ENCODE data around the gene CENPE.
"Not testable (repeated sequence)": the region's sequence is repeated elsewhere in the genome, so short reads cannot be mapped to it uniquely, and the experiment has no call there.

The CENPE gene, protein sequence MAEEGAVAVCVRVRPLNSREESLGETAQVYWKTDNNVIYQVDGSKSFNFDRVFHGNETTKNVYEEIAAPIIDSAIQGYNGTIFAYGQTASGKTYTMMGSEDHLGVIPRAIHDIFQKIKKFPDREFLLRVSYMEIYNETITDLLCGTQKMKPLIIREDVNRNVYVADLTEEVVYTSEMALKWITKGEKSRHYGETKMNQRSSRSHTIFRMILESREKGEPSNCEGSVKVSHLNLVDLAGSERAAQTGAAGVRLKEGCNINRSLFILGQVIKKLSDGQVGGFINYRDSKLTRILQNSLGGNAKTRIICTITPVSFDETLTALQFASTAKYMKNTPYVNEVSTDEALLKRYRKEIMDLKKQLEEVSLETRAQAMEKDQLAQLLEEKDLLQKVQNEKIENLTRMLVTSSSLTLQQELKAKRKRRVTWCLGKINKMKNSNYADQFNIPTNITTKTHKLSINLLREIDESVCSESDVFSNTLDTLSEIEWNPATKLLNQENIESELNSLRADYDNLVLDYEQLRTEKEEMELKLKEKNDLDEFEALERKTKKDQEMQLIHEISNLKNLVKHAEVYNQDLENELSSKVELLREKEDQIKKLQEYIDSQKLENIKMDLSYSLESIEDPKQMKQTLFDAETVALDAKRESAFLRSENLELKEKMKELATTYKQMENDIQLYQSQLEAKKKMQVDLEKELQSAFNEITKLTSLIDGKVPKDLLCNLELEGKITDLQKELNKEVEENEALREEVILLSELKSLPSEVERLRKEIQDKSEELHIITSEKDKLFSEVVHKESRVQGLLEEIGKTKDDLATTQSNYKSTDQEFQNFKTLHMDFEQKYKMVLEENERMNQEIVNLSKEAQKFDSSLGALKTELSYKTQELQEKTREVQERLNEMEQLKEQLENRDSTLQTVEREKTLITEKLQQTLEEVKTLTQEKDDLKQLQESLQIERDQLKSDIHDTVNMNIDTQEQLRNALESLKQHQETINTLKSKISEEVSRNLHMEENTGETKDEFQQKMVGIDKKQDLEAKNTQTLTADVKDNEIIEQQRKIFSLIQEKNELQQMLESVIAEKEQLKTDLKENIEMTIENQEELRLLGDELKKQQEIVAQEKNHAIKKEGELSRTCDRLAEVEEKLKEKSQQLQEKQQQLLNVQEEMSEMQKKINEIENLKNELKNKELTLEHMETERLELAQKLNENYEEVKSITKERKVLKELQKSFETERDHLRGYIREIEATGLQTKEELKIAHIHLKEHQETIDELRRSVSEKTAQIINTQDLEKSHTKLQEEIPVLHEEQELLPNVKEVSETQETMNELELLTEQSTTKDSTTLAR (N-terminal part only)

DNA sequence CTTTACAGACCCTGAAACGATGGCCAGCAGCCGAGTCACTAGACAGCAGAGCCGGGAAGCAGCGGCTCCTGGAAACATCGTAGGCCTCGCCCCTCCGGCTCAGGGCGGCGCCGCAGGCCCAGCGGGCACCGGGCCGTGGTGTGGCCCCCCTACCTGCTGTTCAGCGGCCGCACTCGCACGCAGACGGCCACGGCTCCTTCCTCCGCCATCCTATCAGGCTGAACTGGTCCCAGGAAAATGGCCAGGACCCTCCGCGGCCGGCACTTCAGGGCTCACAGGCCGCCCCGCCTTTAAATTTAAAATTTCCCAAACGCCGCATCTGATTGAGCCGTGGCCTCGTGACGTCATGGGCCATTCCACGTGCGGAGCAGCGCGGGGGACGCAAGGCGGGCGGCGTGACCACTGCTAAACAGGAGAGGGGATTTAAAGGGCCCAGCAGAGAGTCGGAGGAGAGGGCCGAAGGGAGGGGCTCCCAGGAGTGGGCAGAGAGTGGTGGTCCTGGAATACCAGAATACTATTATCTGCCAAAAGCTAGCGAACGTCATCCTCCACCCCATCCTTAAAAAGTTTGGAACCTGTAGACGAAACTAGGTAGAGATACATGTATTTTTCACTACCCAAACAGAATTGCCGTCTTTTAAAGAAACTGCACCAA lies at the start of gene CENPE:
TSS of gene CENPE (minus strand) at position 233 of the 655 bp plus-strand sequence. CDS start at position 209, 24 bp downstream.
- Histone ChIP-seq H3K4me3 (ENCODE audit: low read depth in 1 of 2, low read length in 1 of 2) (peak within 1 kb of the TSS; percentile 90 to 91), H3K4me1 (ENCODE audit: control insufficient read depth in 1 of 2, insufficient read depth in 1 of 2, low read depth in 1 of 2, low read length in 1 of 2) (peaks cover 10 to 21% of the 10 kb centered on the region in 2 experiments), H3K9me3 (no peaks in the 10 kb centered on the region), H3K27me3 (peaks cover 24% of the 10 kb centered on the region), H3K27ac (peak within 1 kb of the TSS; percentile 77), H3K36me3 (peaks cover 9% of the 10 kb centered on the region)
- no peak for TF ChIP-seq CTCF (IDR thresholded peaks at IDR 0.05)

GRCh38 chr4:103244251-103244650 lies 46.1 kb upstream of the CENPE start:
- no peaks in the 10 kb centered on the region for H3K36me3 ChIP-seq
- H3K4me3 ChIP-seq (ENCODE audit: low read depth in 1 of 2, low read length in 1 of 2): no peak overlapping the region
- no peaks in the 10 kb centered on the region for H3K4me1 ChIP-seq (ENCODE audit: control insufficient read depth in 1 of 2, insufficient read depth in 1 of 2, low read depth in 1 of 2, low read length in 1 of 2)
- no peak overlapping the region for H3K27ac ChIP-seq
- TF ChIP-seq CTCF (IDR thresholded peaks at IDR 0.05): no peak
- no peaks in the 10 kb centered on the region for H3K27me3 ChIP-seq
- H3K9me3 ChIP-seq: no peaks in the 10 kb centered on the region

- H3K36me3 ChIP-seq; H3K27me3 ChIP-seq; H3K4me1 ChIP-seq (ENCODE audit: control insufficient read depth in 1 of 2, insufficient read depth in 1 of 2, low read depth in 1 of 2, low read length in 1 of 2); H3K4me3 ChIP-seq (ENCODE audit: low read depth in 1 of 2, low read length in 1 of 2); H3K27ac ChIP-seq; H3K9me3 ChIP-seq: not testable (repeated sequence)
Observed at GRCh38 chr4:103230938-103231337, 32.8 kb upstream of the CENPE start.

GRCh38 chr4:103223556-103223955 lies 25.4 kb upstream of the CENPE start:
- not testable (repeated sequence) for H3K27me3 ChIP-seq; H3K27ac ChIP-seq; H3K4me1 ChIP-seq (ENCODE audit: control insufficient read depth in 1 of 2, insufficient read depth in 1 of 2, low read depth in 1 of 2, low read length in 1 of 2); H3K9me3 ChIP-seq; H3K4me3 ChIP-seq (ENCODE audit: low read depth in 1 of 2, low read length in 1 of 2); H3K36me3 ChIP-seq

DNA sequence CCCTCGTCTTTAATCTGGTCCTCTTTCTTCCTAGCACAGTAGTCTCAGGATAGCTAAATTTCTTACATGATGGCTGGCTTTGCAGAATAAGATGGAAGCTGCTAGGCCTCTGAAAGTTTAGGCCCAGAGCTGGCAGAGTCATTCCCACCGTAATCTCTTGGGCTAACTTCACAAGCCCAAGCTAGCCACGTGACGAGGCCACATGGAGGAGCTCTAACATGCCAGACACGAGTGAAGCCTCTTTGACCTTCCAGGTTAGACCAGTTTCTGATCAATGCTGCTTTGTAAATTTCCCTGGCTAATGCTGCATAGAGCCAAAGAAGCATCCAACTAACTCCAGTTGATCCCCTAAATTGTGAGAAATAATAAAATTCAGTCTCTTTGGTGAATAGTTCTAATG lies 9.5 kb upstream of the CENPE start:
- TF ChIP-seq CTCF (IDR thresholded peaks at IDR 0.05): no peak
- Histone ChIP-seq H3K4me1 (ENCODE audit: control insufficient read depth in 1 of 2, insufficient read depth in 1 of 2, low read depth in 1 of 2, low read length in 1 of 2) (no peaks in the 10 kb centered on the region), H3K36me3 (no peaks in the 10 kb centered on the region), H3K4me3 (ENCODE audit: low read depth in 1 of 2, low read length in 1 of 2) (no peak overlapping the region), H3K9me3 (no peaks in the 10 kb centered on the region), H3K27me3 (peaks cover 38% of the 10 kb centered on the region), H3K27ac (no peak overlapping the region)

DNA sequence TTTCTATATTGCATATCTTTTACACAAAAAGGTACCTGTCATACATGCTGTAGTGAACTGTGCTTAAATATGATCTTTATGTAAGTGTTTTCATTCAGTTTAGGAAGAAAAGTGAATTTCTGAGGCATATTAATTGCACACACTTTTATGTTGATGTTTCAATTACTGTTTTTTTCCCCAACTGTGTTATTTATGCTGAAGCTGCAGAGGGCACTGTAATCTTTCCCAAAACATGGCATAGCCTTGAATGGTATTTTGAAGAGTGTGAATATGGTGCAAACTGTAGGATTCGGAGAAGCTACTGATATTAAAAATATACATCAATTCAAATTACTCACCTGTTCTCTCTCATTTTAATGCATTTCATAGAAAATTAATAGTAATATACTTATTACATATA lies 6.0 kb upstream of the CENPE start:
- Histone ChIP-seq H3K9me3 (no peaks in the 10 kb centered on the region), H3K27me3 (peaks cover 49% of the 10 kb centered on the region), H3K4me1 (ENCODE audit: control insufficient read depth in 1 of 2, insufficient read depth in 1 of 2, low read depth in 1 of 2, low read length in 1 of 2) (no peaks in the 10 kb centered on the region), H3K36me3 (no peaks in the 10 kb centered on the region), H3K27ac (no peak overlapping the region), H3K4me3 (ENCODE audit: low read depth in 1 of 2, low read length in 1 of 2) (no peak overlapping the region)
- TF ChIP-seq CTCF (IDR thresholded peaks at IDR 0.05): no peak

Data from neutrophil (primary cell).